ENCODE measurements around the gene B4GALT3. TPM values are rescaled to one million over a fixed set of nuclear protein-coding genes. Genes with fewer than 3 reads are reported as not detected.
A peak's percentile ranks its signal among the peaks of the same experiment; 100 is the strongest.

Gene B4GALT3
- total and polyA plus RNA-seq, 2 of the 4 experiments (the other 2 are of a cell fraction), result 19.9 to 36.0 TPM

GRCh38 chr1:161176468-161177111, 717 bp downstream of the B4GALT3 start (continued):
- TF ChIP-seq BHLHE40 (IDR thresholded peaks at IDR 0.05; ENCODE audit: low read depth, low read length) (no peak), POLR2A (IDR thresholded peaks at IDR 0.05; ENCODE audit: low read depth, low read length) (no peak)

- H2BK20ac ChIP-seq (ENCODE audit: low read depth, low read length), result no peak overlapping the region
- H4K8ac ChIP-seq (ENCODE audit: low read depth in 2 of 2, low read length in 2 of 2), result no peak overlapping the region
- DNase-seq, result no peak
- dilution Hi-C loops (cut with HindIII; ENCODE audit: low sequenced_read_pairs, unreplicated experiment), result no loop called here
- H2BK15ac ChIP-seq (ENCODE audit: low read depth, low read length), result no peak overlapping the region
- no peaks in the 10 kb centered on the region for H3K27me3 ChIP-seq (ENCODE audit: control insufficient read depth, insufficient read depth, low read length)
- peaks cover 14 to 43% of the 10 kb centered on the region in 2 experiments for H3K79me1 ChIP-seq (ENCODE audit: low read depth in 1 of 2, low read length in 2 of 2)
- H3K4me1 ChIP-seq (ENCODE audit: control insufficient read depth, insufficient read depth, low read length), result peaks cover 17% of the 10 kb centered on the region
- no peak overlapping the region for H3K4me3 ChIP-seq (ENCODE audit: insufficient read depth, low read depth, low read length)
- peaks cover 11% of the 10 kb centered on the region for H3K9me1 ChIP-seq (ENCODE audit: insufficient read depth, low read length)
- no peak overlapping the region for H3K56ac ChIP-seq (ENCODE audit: extremely low read depth, insufficient read depth, low read length)
- H3K4ac ChIP-seq (ENCODE audit: low read depth, low read length), result no peak overlapping the region
- H3K36me3 ChIP-seq (ENCODE audit: control insufficient read depth, insufficient read depth, low read length), result peaks cover 33% of the 10 kb centered on the region
- H3K4me2 ChIP-seq (ENCODE audit: low read depth, low read length), result peak overlapping the region; percentile 96; the same call in 1 of the 2 replicates
- no peak overlapping the region for H3K9ac ChIP-seq (ENCODE audit: low read depth, low read length)
- H4K91ac ChIP-seq (ENCODE audit: insufficient read depth, low read depth, low read length), result no peak overlapping the region
- H3K14ac ChIP-seq (replicated peaks; ENCODE audit: low read depth, low read length), result no peak overlapping the region
- BruUV-seq (replicated peaks), result no TSS peak
- no peak for ATAC-seq (ENCODE audit: low read depth)
- peaks cover 13% of the 10 kb centered on the region; the same call in 1 of the 2 replicates for H4K20me1 ChIP-seq (ENCODE audit: insufficient read depth, low read length)
- in situ Hi-C loops (cut with MboI; ENCODE audit: low sequenced_read_pairs), result no loop called here
- H2AFZ ChIP-seq (replicated peaks; ENCODE audit: low read length, poor library complexity), result no peak overlapping the region
- CTCF ChIA-PET, result interaction anchor here (1.9 kb wide), 1 partner anchor 10 kb away, joined by 5 read pairs; the partner anchor contains the start of gene PPOX
- no peak overlapping the region for H2BK5ac ChIP-seq (ENCODE audit: low read depth, low read length, poor library complexity, severe bottlenecking)
- H3K9me3 ChIP-seq (ENCODE audit: control insufficient read depth, insufficient read depth, low read length), result no peaks in the 10 kb centered on the region
- 92% methylated on average over 6 of the region's 10 CpGs; no CpG with 5 or more reads in 1 of the 2 experiments for WGBS, 2 experiments (ENCODE audit: extremely low coverage in 2 of 2, insufficient read length in 1 of 2)
- H2BK120ac ChIP-seq (ENCODE audit: low read depth, low read length), result no peak overlapping the region
- intact Hi-C loops (cut with micrococcal nuclease), result no loop called here
- POLR2A ChIA-PET (ENCODE audit: unreplicated experiment), result no interaction called here
- no peak overlapping the region for H2AK5ac ChIP-seq (ENCODE audit: low read depth, low read length)
- H3K18ac ChIP-seq (ENCODE audit: low read depth, low read length), result no peak overlapping the region
- H2AK9ac ChIP-seq (replicated peaks; ENCODE audit: low read depth, low read length, poor library complexity), result no peak overlapping the region
- no peak overlapping the region for H3K27ac ChIP-seq (ENCODE audit: insufficient read depth, low read length)
- H3K23ac ChIP-seq (ENCODE audit: low read depth, low read length), result no peak overlapping the region
- H4K5ac ChIP-seq (ENCODE audit: low read depth, low read length), result no peak overlapping the region
- no peak for TF ChIP-seq NFE2L2 (IDR thresholded peaks at IDR 0.05; ENCODE audit: low read depth, low read length)
- no peak for TF ChIP-seq CTCF (conservative IDR thresholded peaks at IDR 0.05; ENCODE audit: low read depth, low read length)
- no peak for TF ChIP-seq RAD21 (IDR thresholded peaks at IDR 0.05; ENCODE audit: low read length)
- no peak for TF ChIP-seq BHLHE40 (IDR thresholded peaks at IDR 0.05; ENCODE audit: low read depth, low read length)
- TF ChIP-seq MAZ (IDR thresholded peaks at IDR 0.05; ENCODE audit: borderline replicate concordance, low read depth, low read length), result no peak
- no peak for TF ChIP-seq POLR2A (IDR thresholded peaks at IDR 0.05; ENCODE audit: low read depth, low read length)
- no peak for TF ChIP-seq SMC3 (IDR thresholded peaks at IDR 0.05; ENCODE audit: low read depth, low read length)
- no peak for TF ChIP-seq ELK1 (IDR thresholded peaks at IDR 0.05; ENCODE audit: borderline replicate concordance, low read depth, low read length)
- TF ChIP-seq USF2 (IDR thresholded peaks at IDR 0.05; ENCODE audit: low read depth, low read length), result no peak
- TF ChIP-seq CEBPB (IDR thresholded peaks at IDR 0.05; ENCODE audit: low read depth, low read length), result no peak
- no peak for TF ChIP-seq MXI1 (IDR thresholded peaks at IDR 0.05; ENCODE audit: borderline replicate concordance, low read depth, low read length)
Observed at GRCh38 chr1:161175771-161176453, 1.4 kb downstream of the B4GALT3 start.

Measured in IMR-90 (cell line).